GM12801 (cell line): ENCODE results near the gene MBD3L5.

Experiments used
- TF ChIP-seq, protein P1 (sequence below): IDR thresholded peaks from one replicate; pipeline ENCODE4 v1.5.1; 2011; ENCODE audit warnings: control low read depth; ENCODE audit not compliant: insufficient read length; ENCODE audit errors: extremely low read depth

The MBD3L5 gene

DNA sequence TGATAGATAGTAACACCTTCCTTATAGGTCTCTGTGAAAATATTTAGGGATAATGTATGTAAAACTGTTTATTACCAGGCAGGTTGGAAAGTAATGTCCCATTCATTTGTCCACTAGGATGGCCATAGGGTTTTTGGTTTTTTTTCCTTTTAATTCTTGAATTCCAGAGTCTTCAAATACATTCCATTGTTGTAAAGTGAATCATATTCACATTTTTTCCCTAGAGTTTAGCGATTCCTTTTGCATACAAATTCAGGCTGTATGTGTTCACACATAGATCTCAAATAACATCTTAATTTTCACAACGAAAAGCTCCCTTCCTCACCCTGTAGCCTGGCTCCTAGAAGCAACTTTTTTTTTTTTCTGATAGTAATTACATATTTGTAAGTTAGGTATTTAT lies 37.3 kb downstream of the MBD3L5 start:
- TF ChIP-seq, protein P1, sequence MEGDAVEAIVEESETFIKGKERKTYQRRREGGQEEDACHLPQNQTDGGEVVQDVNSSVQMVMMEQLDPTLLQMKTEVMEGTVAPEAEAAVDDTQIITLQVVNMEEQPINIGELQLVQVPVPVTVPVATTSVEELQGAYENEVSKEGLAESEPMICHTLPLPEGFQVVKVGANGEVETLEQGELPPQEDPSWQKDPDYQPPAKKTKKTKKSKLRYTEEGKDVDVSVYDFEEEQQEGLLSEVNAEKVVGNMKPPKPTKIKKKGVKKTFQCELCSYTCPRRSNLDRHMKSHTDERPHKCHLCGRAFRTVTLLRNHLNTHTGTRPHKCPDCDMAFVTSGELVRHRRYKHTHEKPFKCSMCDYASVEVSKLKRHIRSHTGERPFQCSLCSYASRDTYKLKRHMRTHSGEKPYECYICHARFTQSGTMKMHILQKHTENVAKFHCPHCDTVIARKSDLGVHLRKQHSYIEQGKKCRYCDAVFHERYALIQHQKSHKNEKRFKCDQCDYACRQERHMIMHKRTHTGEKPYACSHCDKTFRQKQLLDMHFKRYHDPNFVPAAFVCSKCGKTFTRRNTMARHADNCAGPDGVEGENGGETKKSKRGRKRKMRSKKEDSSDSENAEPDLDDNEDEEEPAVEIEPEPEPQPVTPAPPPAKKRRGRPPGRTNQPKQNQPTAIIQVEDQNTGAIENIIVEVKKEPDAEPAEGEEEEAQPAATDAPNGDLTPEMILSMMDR = no peak

GRCh38 chr19:7068599-7068998 lies 38.2 kb downstream of the MBD3L5 start:
- TF ChIP-seq, protein P1 = no peak

DNA sequence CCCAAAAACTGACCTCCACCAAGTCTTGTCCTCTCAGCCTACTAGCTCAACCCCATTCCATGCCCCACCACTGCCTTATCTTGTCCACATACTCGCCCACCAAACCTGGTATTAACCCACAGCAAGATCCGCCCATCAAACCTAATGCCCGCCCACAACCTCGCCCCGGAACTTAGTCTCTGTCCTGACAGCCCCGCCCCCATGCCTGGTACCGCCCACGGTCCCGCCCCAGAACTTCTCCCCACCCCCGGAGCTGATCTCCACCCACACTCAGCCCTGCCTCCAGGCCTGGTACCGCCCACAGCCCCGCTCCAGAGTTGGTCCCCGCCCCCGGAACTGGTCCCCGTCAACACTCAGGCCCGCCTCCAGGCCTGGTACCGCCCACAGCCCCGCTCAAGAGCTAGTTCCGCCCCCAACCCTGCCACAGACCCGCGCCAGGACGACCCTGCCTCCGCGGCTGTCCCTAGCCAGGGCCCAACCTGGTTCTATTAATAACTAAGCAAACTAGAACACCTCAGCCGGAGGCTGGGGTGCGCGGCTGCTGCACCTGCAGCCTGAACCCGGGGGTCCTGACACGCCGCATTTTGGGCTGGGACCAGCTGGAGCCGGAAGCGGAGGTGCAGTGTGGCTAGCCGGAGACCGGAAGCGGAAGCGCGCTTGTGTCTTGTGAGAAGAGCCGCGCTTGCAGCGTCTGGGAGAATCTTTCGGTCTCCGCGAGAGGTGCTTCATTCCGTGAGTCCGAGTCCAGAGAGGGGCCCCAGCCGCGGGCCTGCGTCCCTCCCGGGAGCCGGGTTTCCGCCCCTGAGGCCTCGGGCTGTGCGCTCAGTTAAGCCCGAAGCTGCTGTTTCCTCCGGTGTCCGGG lies 38.9 kb downstream of the MBD3L5 start, which contains the start of gene ZNF557:
Gene ZNF557, plus strand, starts transcription at position 662 of the 862 bp plus-strand sequence. CDS start 5,372 bp downstream, outside the sequence.
- TF ChIP-seq, protein P1 = no peak

DNA sequence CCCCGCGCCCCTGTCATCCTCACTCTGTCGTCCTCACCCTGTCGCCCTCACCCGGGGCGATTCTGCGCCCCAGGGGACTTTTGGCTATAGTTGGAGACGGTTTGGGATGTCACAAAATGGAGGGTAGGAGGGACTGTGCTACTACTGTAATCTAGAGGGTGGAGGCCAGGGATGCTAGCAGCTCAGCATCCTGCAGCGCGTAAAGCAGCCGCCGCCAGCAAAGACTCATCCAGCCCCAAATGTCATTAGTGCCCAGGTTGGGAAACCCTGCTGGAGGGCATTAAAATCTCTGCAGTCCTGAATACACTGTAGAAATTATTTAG lies 39.5 kb downstream of the MBD3L5 start:
- TF ChIP-seq, protein P1 = no peak

- TF ChIP-seq, protein P1 = no peak
Observed at GRCh38 chr19:7072541-7072940, 42.2 kb downstream of the MBD3L5 start.

- TF ChIP-seq, protein P1 = no peak
Observed at GRCh38 chr19:7074705-7075282, 44.4 kb downstream of the MBD3L5 start.

DNA sequence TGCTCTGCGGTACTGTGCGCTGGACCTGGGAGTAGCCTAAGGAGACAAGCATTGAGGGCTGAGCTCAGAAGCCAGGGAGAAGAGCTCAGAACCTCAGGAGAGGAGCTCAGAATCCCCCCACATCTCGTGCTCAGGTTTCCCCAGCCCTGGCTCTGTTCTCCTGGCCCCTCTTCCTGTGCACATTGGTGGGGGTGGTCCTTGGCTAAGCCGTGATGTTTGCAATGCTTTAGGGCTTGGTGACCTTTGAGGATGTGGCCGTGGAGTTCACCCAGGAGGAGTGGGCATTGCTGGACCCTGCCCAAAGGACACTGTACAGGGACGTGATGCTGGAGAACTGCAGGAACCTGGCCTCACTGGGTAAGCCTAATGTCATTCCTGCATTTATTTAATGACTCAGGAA lies 45.8 kb downstream of the MBD3L5 start:
- TF ChIP-seq, protein P1 = no peak
